K562 (cell line): Measurements from ENCODE around the gene NIPAL3. TPM values are rescaled to one million over a fixed set of nuclear protein-coding genes. Genes with fewer than 3 reads are reported as not detected.
A peak's percentile ranks its signal among the peaks of the same experiment; 100 is the strongest.
"Not testable (repeated sequence)": the region's sequence is repeated elsewhere in the genome, so short reads cannot be mapped to it uniquely, and the experiment has no call there.

Experiments
- ATAC-seq: fragments of 200-7000 bp; cut with Tn5 transposase; 3 replicates; pipeline ENCODE4 v1.9.1; 2020; ENCODE audit warnings: moderate library complexity
- BruUV-seq: library from RNA; stranded (reverse); fragments of 400-500 nt; replicated peaks from 2 replicates; lab custom pipeline; 2021; lab: Mats Ljungman, UMichigan
- CTCF ChIA-PET: fragments of 300-600 bp; formaldehyde crosslinking; extraction: SDS; loops from one replicate; lab custom pipeline; 2021; ENCODE audit warnings: low intra/inter-chr PET ratio; lab: Yijun Ruan, JAX
- POLR2A ChIA-PET: fragments of 300-600, 350-650 bp; sonication (Branson Sonifier 250); formaldehyde crosslinking; extraction: SDS; loops from one replicate; lab custom pipeline; 2021; ENCODE audit warnings: antibody characterized with exemption, inconsistent platforms; lab: Yijun Ruan, JAX
- DNase-seq, 4 experiments: peaks; one replicate each; pipeline versions ENCODE4 v3.0.0 to v3.0.0-alpha.2; 2011 to 2018; ENCODE audit warnings: low spot score in 3 of 4, mixed read lengths in 3 of 4; ENCODE audit errors: extremely low read depth in 1 of 4
- FAIRE-seq: peaks from 2 replicates; lab custom pipeline; 2011; peaks lifted over from hg19 to GRCh38; lab: Jason Lieb, UNC
- H2AFZ ChIP-seq: 2 replicates; pipeline ENCODE4 v1.6.0; 2011; ENCODE audit warnings: low read depth, low read length, control low read depth, inconsistent platforms
- H3K27ac ChIP-seq: fragments of 200-600 bp; 3 replicates; pipeline ENCODE4 v1.8.0; 2011; ENCODE audit warnings: low read depth, mild to moderate bottlenecking, control low read depth, inconsistent platforms, low read length, moderate library complexity, mixed read lengths; ENCODE audit errors: extremely low read depth
- H3K27me3 ChIP-seq, 2 experiments: fragments of 300-600 bp in 1 of 2; 2 replicates in 1 of 2; 3 replicates in 1 of 2; pipeline versions ENCODE4 v1.6.0 to v1.8.0; 2011; ENCODE audit warnings: inconsistent platforms in 2 of 2, low read length in 2 of 2, mild to moderate bottlenecking in 1 of 2, mixed read lengths in 1 of 2, moderate library complexity in 1 of 2; ENCODE audit not compliant: control insufficient read depth in 2 of 2, insufficient read depth in 2 of 2
- H3K36me3 ChIP-seq: fragments of 300-600 bp; 3 replicates; pipeline ENCODE4 v1.8.0; 2011; ENCODE audit warnings: mild to moderate bottlenecking, low read length, inconsistent platforms; ENCODE audit not compliant: control insufficient read depth, insufficient read depth
- H3K4me1 ChIP-seq, 2 experiments: fragments of 200-600 bp in 1 of 2; replicated peaks in 1 of 2; 2 replicates in 1 of 2; 3 replicates in 1 of 2; pipeline versions ENCODE4 v1.5.1 to v1.8.0; 2011; ENCODE audit warnings: inconsistent platforms in 2 of 2, low read length in 2 of 2, mild to moderate bottlenecking in 1 of 2, mixed read lengths in 1 of 2, moderate library complexity in 1 of 2; ENCODE audit not compliant: control insufficient read depth in 2 of 2, insufficient read depth in 2 of 2
- H3K4me2 ChIP-seq: 2 replicates; pipeline ENCODE4 v1.6.1; 2011; ENCODE audit warnings: low read length, control low read depth, inconsistent platforms, mixed read lengths; ENCODE audit not compliant: insufficient read depth
- H3K4me3 ChIP-seq: fragments of 200-600 bp; sonication (generic), shearing (Covaris generic); 2 replicates; pipeline ENCODE4 v1.5.1; 2016; ENCODE audit warnings: control low read depth, inconsistent platforms
- H3K79me2 ChIP-seq: fragments of 200-600 bp; 3 replicates; pipeline ENCODE4 v1.8.0; 2011; ENCODE audit warnings: low read length, inconsistent platforms; ENCODE audit not compliant: control insufficient read depth, insufficient read depth
- H3K9ac ChIP-seq, 2 experiments: 2 replicates each; pipeline versions ENCODE4 v1.6.0 to v1.6.1; 2011; ENCODE audit warnings: low read depth in 2 of 2, low read length in 2 of 2, control low read depth in 1 of 2, inconsistent platforms in 1 of 2, mild to moderate bottlenecking in 1 of 2, mixed read lengths in 1 of 2; ENCODE audit not compliant: insufficient read depth in 1 of 2
- H3K9me1 ChIP-seq: one replicate; pipeline ENCODE4 v1.6.0; 2011; ENCODE audit warnings: inconsistent platforms, mild to moderate bottlenecking, low read length, moderate library complexity; ENCODE audit not compliant: control insufficient read depth, insufficient read depth
- H3K9me3 ChIP-seq: replicated peaks from 2 replicates; pipeline ENCODE4 v1.5.1; 2011; ENCODE audit warnings: low read depth, low read length, inconsistent platforms; ENCODE audit not compliant: control insufficient read depth, insufficient read depth
- H4K20me1 ChIP-seq: replicated peaks from 2 replicates; pipeline ENCODE4 v1.6.1; 2011; ENCODE audit warnings: low read length, inconsistent platforms, mixed read lengths; ENCODE audit not compliant: control insufficient read depth, insufficient read depth
- CEBPB ChIP-seq: fragments of 450-650 bp; IDR thresholded peaks from 2 replicates; pipeline ENCODE4 v1.6.1; 2016; ENCODE audit warnings: missing genetic modification characterization, missing compliant biosample characterization
- CEBPG ChIP-seq, 3 experiments: fragments of 200-800 bp in 1 of 3; sonication (Bioruptor generic) in 1 of 3; sonication (generic) in 1 of 3; formaldehyde crosslinking in 1 of 3; IDR thresholded peaks in 2 of 3; conservative IDR thresholded peaks in 1 of 3; 2 replicates each; pipeline versions ENCODE4 v1.6.1 to v1.8.0; 2016 to 2022; ENCODE audit warnings: missing compliant biosample characterization in 2 of 3, missing genetic modification characterization in 2 of 3, mild to moderate bottlenecking in 1 of 3, missing genetic modification reagents in 1 of 3
- DPF2 ChIP-seq: fragments of 450-650 bp; IDR thresholded peaks from 2 replicates; pipeline ENCODE4 v1.6.1; 2016
- FOXK2 ChIP-seq, 2 experiments: fragments of 450-650 bp; IDR thresholded peaks in 1 of 2; conservative IDR thresholded peaks in 1 of 2; 2 replicates each; pipeline ENCODE4 v1.6.1; 2016; ENCODE audit warnings: low read depth in 2 of 2, mild to moderate bottlenecking in 1 of 2
- HOXB6 ChIP-seq: fragments of 250-450 bp; sonication (Bioruptor Pico); IDR thresholded peaks from 2 replicates; pipeline ENCODE4 v1.5.1; 2022; ENCODE audit warnings: mild to moderate bottlenecking, borderline replicate concordance
- TRIM24 ChIP-seq, 2 experiments: fragments of 450-650 bp; IDR thresholded peaks; 2 replicates each; pipeline ENCODE4 v1.6.1; 2016
- ZNF197 ChIP-seq: fragments of 200-800 bp; sonication (Bioruptor generic); IDR thresholded peaks from 2 replicates; pipeline ENCODE4 v1.6.1; 2016; ENCODE audit warnings: low read depth, missing genetic modification characterization, missing compliant biosample characterization
- ZNF274 ChIP-seq: IDR thresholded peaks from 2 replicates; pipeline ENCODE4 v1.6.1; 2011; ENCODE audit warnings: low read depth, mild to moderate bottlenecking, low read length, moderate library complexity, borderline replicate concordance
- ZNF384 ChIP-seq: IDR thresholded peaks from 2 replicates; pipeline ENCODE4 v1.6.1; 2012; ENCODE audit warnings: low read depth, low read length, improper control_type of control experiment
- ZNF436 ChIP-seq: fragments of 250-450, 450-650 bp; sonication (Bioruptor Pico); formaldehyde crosslinking; IDR thresholded peaks from 2 replicates; pipeline ENCODE4 v1.7.0; 2020; ENCODE audit warnings: mild to moderate bottlenecking
- whole genome bisulfite sequencing: fragments of 100-300 bp; shearing (Covaris generic); methylation state at CpG from one replicate; pipeline ENCODE4 v1.1.6; 2016; ENCODE audit warnings: low coverage, mixed read lengths; ENCODE audit not compliant: insufficient coverage; ENCODE audit errors: missing lambda C conversion rate; 5-methylcytosine and 5-hydroxymethylcytosine counted together
- in situ Hi-C: fragments of 300-500 bp; cut with MboI; formaldehyde crosslinking; loops from 4 replicates; pipeline ENCODE4 v1.15.0; 2018; ENCODE audit warnings: inconsistent platforms, mixed read lengths
- intact Hi-C: fragments of 100-400 bp; cut with micrococcal nuclease; formaldehyde crosslinking; loops from 2 replicates; pipeline ENCODE4 v1.14.2; 2022
- polyA plus RNA-seq, 8 experiments: library from polyadenylated mRNA; depleted of rRNA in 4 of 8; stranded (reverse) in 5 of 8; unstranded in 3 of 8; fragments of >200 nt; fragmentation: Nextera tagmentation in 2 of 8; fragmentation: Illumina TruSeq in 1 of 8; extraction: Ambion mirVana in 2 of 8; extraction: Trizol in 1 of 8; gene quantifications; 2 replicates each; pipeline versions ENCODE4 v1.2.1 to v1.2.3, GENCODE V29; 2011 to 2014; ENCODE audit warnings: inconsistent platforms in 1 of 8, missing spikeins in 1 of 8
- total RNA-seq, 7 experiments: library from RNA; depleted of rRNA in 6 of 7; stranded (reverse); fragments of >200 nt in 6 of 7; fragmentation: Illumina TruSeq in 2 of 7; extraction: Trizol in 2 of 7; gene quantifications; 2 replicates each; pipeline versions ENCODE4 v1.2.1 to v1.2.3, GENCODE V29; 2011 to 2021; ENCODE audit warnings: low replicate concordance in 1 of 7
- TF ChIP-seq, protein P1 (sequence below): sonication (generic); formaldehyde crosslinking; IDR thresholded peaks from 2 replicates; pipeline ENCODE4 v1.8.0; 2022; ENCODE audit warnings: mild to moderate bottlenecking, low read depth, missing genetic modification reagents

The NIPAL3 gene
- total and polyA plus RNA-seq, 9 of the 15 experiments (the other 6 are each of a cell fraction or from before 2014, with no cell fraction given), result 10.5 to 26.3 (median 16.0) TPM

DNA sequence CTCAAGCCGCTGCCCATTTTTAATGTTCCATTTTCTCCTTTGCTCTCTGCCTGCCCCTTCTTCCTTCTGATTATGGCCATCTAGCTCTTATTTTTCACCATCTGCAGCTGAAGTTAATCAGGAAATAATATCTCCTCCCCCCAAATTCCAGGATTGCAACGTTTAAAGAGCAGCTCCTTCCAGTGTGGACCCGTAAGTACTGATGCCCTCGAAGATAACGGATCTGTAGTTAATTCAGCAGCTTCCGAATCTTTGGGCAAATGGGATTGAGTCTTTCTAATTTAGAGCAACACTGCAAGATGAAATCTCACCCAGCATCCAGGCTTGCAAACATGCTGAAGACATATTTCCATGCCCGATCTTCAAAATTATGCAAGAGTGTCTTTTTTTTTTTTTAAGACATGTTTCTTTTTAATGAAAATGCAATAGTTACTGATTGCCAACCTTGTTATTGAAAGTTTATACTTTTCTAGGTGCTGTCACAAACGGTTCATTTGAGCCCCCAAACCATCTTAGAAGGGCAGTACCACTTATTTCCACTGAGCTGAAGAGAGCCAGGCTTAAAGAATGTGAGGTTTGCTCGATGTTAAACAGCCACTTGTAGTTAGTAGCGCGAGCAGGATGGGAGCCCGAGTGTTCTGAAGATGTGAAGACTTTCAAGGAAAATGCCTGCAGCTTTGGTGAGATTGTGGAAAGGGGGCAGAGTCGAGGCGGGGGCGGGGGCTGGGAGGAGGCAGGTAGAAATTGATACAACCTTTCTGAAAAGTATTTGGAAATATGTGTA is 76.2 kb downstream of the NIPAL3 start:
- intact Hi-C loops, result no loop called here
- Histone ChIP-seq H3K27me3 (peaks cover 8 to 30% of the 10 kb centered on the region in 2 experiments; a peak in 4 of 5 replicates), H3K79me2 (no peaks in the 10 kb centered on the region), H3K36me3 (no peaks in the 10 kb centered on the region), H3K4me1 (no peaks in the 10 kb centered on the region; a peak in 2 of 5 replicates), H3K9me1 (no peaks in the 10 kb centered on the region), H4K20me1 (no peaks in the 10 kb centered on the region), H3K4me3 (no peak overlapping the region), H3K4me2 (no peak overlapping the region), H3K9me3 (peaks cover 15% of the 10 kb centered on the region), H2AFZ (no peak overlapping the region), H3K9ac (no peak overlapping the region), H3K27ac (no peak overlapping the region)
- ATAC-seq (peak; percentile 52; the same call in 1 of the 3 replicates), DNase-seq (no peak), FAIRE-seq (no peak)
- ChIA-PET CTCF (no interaction called here), POLR2A (interaction anchor here (2.6 kb wide), 1 partner anchor 10 kb away, joined by 11 read pairs; no protein-coding TSS in a partner anchor)
- in situ Hi-C loops, result no loop called here
- BruUV-seq, result no TSS peak
- TF ChIP-seq, protein P1, sequence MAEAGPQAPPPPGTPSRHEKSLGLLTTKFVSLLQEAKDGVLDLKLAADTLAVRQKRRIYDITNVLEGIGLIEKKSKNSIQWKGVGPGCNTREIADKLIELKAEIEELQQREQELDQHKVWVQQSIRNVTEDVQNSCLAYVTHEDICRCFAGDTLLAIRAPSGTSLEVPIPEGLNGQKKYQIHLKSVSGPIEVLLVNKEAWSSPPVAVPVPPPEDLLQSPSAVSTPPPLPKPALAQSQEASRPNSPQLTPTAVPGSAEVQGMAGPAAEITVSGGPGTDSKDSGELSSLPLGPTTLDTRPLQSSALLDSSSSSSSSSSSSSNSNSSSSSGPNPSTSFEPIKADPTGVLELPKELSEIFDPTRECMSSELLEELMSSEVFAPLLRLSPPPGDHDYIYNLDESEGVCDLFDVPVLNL (CRISPR knock-in tag), result no peak
- TF ChIP-seq ZNF384, result no peak
- TF ChIP-seq HOXB6 (CRISPR knock-in tag), result no peak
- TF ChIP-seq ZNF274, result no peak
- no peak for TF ChIP-seq ZNF197 (CRISPR knock-in tag)
- no peak for TF ChIP-seq TRIM24 (IDR thresholded peaks at IDR 0.05)
- TF ChIP-seq DPF2, result no peak
- TF ChIP-seq ZNF436 (CRISPR knock-in tag), result no peak
- no peak for TF ChIP-seq FOXK2 (conservative IDR thresholded peaks at IDR 0.05 in 1 of 2, IDR thresholded peaks at IDR 0.05 in 1 of 2; ENCODE audit: low read depth in 2 of 2)
- no peak for TF ChIP-seq CEBPG (CRISPR knock-in tag; IDR thresholded peaks at IDR 0.05)
- peak in 1 of 2 experiments; percentile 30; a peak in 1 of 4 replicates for TF ChIP-seq CEBPG (tag; conservative IDR thresholded peaks at IDR 0.05 in 1 of 2, IDR thresholded peaks at IDR 0.05 in 1 of 2)
- peak; percentile 27; the same call in 1 of the 2 replicates for TF ChIP-seq CEBPB
- 3% methylated on average over 15 of the region's 15 CpGs for WGBS

DNA sequence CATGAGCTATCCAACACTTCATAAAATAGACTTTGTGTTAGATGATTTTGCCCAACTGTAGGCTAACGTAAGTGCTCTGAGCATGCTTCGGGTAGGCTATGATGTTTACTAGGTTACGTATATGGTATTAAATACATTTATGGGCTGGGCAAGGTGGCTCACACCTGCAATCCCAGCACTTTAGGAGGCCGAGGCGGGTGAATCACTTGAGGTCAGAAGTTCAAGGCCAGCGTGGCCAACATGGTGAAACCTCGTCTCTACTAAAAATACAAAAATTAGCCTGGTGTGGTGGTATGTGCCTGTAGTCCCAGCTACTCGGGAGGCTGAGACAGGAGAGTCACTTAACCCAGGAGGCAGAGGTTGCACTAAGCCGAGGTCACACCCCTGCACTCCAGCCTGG is 77.3 kb downstream of the NIPAL3 start:
- ATAC-seq, H3K4me1 ChIP-seq, H4K20me1 ChIP-seq, BruUV-seq, DNase-seq, H3K9ac ChIP-seq, H2AFZ ChIP-seq, H3K4me2 ChIP-seq, FAIRE-seq, H3K79me2 ChIP-seq, H3K9me1 ChIP-seq, H3K36me3 ChIP-seq, intact Hi-C loops, CTCF ChIA-PET, in situ Hi-C loops, H3K4me3 ChIP-seq, H3K27ac ChIP-seq: not testable (repeated sequence)
- POLR2A ChIA-PET, result interaction anchor here (0.6 to 1.1 kb wide), 2 partner anchors 12 to 236 kb away, joined by 3 to 4 read pairs; no protein-coding TSS in a partner anchor
- Histone ChIP-seq H3K27me3 (peaks cover 11 to 32% of the 10 kb centered on the region in 2 experiments), H3K9me3 (peaks cover 15% of the 10 kb centered on the region)
- 14% methylated on average over 9 of the region's 9 CpGs for WGBS
